ENCODE results near the gene GPR183. TPM values are rescaled to one million over a fixed set of nuclear protein-coding genes. Genes with fewer than 3 reads are reported as not detected.

Gene GPR183
- total RNA-seq, 1 donor from 2014 or later, result not detected

GRCh38 chr13:99353836-99354235 lies 46.6 kb upstream of the GPR183 start:
- H3K36me3 ChIP-seq (ENCODE audit: control insufficient read depth, insufficient read depth, low read length), result peaks cover 7% of the 10 kb centered on the region
- no peaks in the 10 kb centered on the region for H3K27me3 ChIP-seq (ENCODE audit: control insufficient read depth, insufficient read depth, low read length)
- no peak for TF ChIP-seq CTCF (IDR thresholded peaks at IDR 0.05; ENCODE audit: insufficient read depth, low read length, severe bottlenecking)
- H3K4me3 ChIP-seq (ENCODE audit: low read depth, low read length), result no peak overlapping the region
- FAIRE-seq (no peak), DNase-seq (ENCODE audit: low read depth) (no peak)

- Histone ChIP-seq H3K36me3 (ENCODE audit: control insufficient read depth, insufficient read depth, low read length) (peaks cover 8% of the 10 kb centered on the region), H3K4me3 (ENCODE audit: low read depth, low read length) (no peak overlapping the region), H3K27me3 (ENCODE audit: control insufficient read depth, insufficient read depth, low read length) (no peaks in the 10 kb centered on the region)
- no peak for TF ChIP-seq CTCF (IDR thresholded peaks at IDR 0.05; ENCODE audit: insufficient read depth, low read length, severe bottlenecking)
- DNase-seq (ENCODE audit: low read depth), result no peak
- no peak for FAIRE-seq
These were observed 46.0 kb upstream of the GPR183 start for GRCh38 chr13:99353246-99353600.

GRCh38 chr13:99352351-99353245 lies 45.4 kb upstream of the GPR183 start:
- DNase-seq (ENCODE audit: low read depth) (no peak), FAIRE-seq (peak; percentile 66)
- peaks cover 6% of the 10 kb centered on the region for H3K36me3 ChIP-seq (ENCODE audit: control insufficient read depth, insufficient read depth, low read length)
- no peak overlapping the region for H3K4me3 ChIP-seq (ENCODE audit: low read depth, low read length)
- no peaks in the 10 kb centered on the region for H3K27me3 ChIP-seq (ENCODE audit: control insufficient read depth, insufficient read depth, low read length)
- TF ChIP-seq CTCF (IDR thresholded peaks at IDR 0.05; ENCODE audit: insufficient read depth, low read length, severe bottlenecking), result no peak

GRCh38 chr13:99351772-99352171 lies 44.6 kb upstream of the GPR183 start:
- Histone ChIP-seq H3K27me3 (ENCODE audit: control insufficient read depth, insufficient read depth, low read length) (no peaks in the 10 kb centered on the region), H3K4me3 (ENCODE audit: low read depth, low read length) (no peak overlapping the region), H3K36me3 (ENCODE audit: control insufficient read depth, insufficient read depth, low read length) (peaks cover 9% of the 10 kb centered on the region)
- DNase-seq (ENCODE audit: low read depth) (no peak), FAIRE-seq (no peak)
- no peak for TF ChIP-seq CTCF (IDR thresholded peaks at IDR 0.05; ENCODE audit: insufficient read depth, low read length, severe bottlenecking)

- Histone ChIP-seq H3K27me3 (ENCODE audit: control insufficient read depth, insufficient read depth, low read length) (no peaks in the 10 kb centered on the region), H3K36me3 (ENCODE audit: control insufficient read depth, insufficient read depth, low read length) (peaks cover 10% of the 10 kb centered on the region), H3K4me3 (ENCODE audit: low read depth, low read length) (no peak overlapping the region)
- FAIRE-seq (no peak), DNase-seq (ENCODE audit: low read depth) (no peak)
- TF ChIP-seq CTCF (IDR thresholded peaks at IDR 0.05; ENCODE audit: insufficient read depth, low read length, severe bottlenecking), result no peak
These were observed 43.0 kb upstream of the GPR183 start for GRCh38 chr13:99350191-99350590.

Data from bronchial epithelial cell (primary cell).